GM20000 (cell line): Measurements from ENCODE around the gene FICD.

Experiments used
- DNase-seq: peaks from one replicate; pipeline ENCODE4 v3.0.0; 2012; ENCODE audit warnings: low spot score
- CTCF ChIP-seq: IDR thresholded peaks from 2 replicates; pipeline ENCODE4 v1.5.1; 2012; ENCODE audit warnings: mild to moderate bottlenecking, control low read depth; ENCODE audit errors: extremely low read depth, missing control alignments

The FICD gene

GRCh38 chr12:108514973-108515814 lies at the start of gene FICD:
Gene FICD, plus strand, starts transcription at chr12:108515277. Its CDS starts 1,696 bp downstream, at chr12:108516973.
- no peak for TF ChIP-seq CTCF
- peak; percentile 95 for DNase-seq

GRCh38 chr12:108465417-108465816 lies 49.7 kb upstream of the FICD start:
- TF ChIP-seq CTCF, result no peak
- no peak for DNase-seq

DNA sequence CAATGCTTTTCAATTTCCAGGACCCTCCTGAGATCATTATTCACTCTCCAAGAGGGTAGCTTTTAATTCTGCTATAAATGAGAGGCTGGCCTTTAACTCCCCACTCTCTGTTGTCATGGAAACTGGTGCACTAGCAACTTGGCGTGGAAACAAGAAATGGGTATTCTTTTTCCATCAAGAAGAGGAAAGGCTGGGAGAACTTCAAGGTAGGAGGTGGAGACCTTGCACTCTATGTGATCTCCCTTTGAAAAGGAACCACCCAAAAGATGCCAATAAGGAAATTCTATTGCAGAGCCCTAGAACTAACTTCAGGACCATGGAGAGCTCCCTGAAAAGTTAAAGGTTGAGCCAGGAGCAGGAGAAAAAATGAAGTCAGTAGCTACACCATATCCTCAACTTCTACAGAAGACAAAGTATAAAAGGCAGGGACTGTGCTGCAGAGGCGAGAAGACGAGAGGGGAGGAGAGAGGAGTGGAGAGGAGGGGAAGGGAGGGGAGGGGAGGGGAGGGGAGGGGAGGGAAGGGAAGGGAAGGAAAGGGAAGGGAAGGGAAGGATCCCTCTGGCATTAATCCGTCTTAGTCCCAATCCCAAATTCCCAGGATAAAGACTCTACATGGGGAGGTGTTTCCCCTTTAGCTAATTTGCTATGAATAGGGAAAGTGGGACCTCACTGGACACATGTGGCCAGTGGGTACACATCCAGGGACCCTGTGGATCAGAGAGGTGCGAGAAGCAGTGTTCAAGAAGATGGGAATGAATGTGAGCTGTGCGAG lies 46.7 kb upstream of the FICD start:
- DNase-seq, result peak; percentile 59
- TF ChIP-seq CTCF, result no peak

- TF ChIP-seq CTCF, result no peak
Measured at GRCh38 chr12:108473400-108474055, 41.5 kb upstream of the FICD start.

GRCh38 chr12:108475396-108475795 lies 39.7 kb upstream of the FICD start:
- no peak for TF ChIP-seq CTCF
- no peak for DNase-seq

More at GRCh38 chr12:108473400-108474055, 41.5 kb upstream of the FICD start:
- DNase-seq, result no peak

GRCh38 chr12:108477055-108477880 lies 37.8 kb upstream of the FICD start:
- TF ChIP-seq CTCF, result no peak
- no peak for DNase-seq
